Measurements from ENCODE around the gene C16orf92. TPM values are rescaled to one million over a fixed set of nuclear protein-coding genes. Genes with fewer than 3 reads are reported as not detected.

C16orf92 gene
- total RNA-seq, 2 donors from 2014 or later = not detected

- peaks cover 7% of the 10 kb centered on the region for H3K4me1 Mint-ChIP-seq
- no peak overlapping the region for H3K27ac Mint-ChIP-seq
Observed at GRCh38 chr16:29992344-29992967, 30.5 kb upstream of the C16orf92 start.

GRCh38 chr16:29993191-29993902 is 29.7 kb upstream of the C16orf92 start:
- no peak for TF ChIP-seq CTCF (conservative IDR thresholded peaks at IDR 0.05)
- Histone ChIP-seq H3K9ac (ENCODE audit: extremely low read depth, low read length, poor library complexity, severe bottlenecking) (no peak overlapping the region), H3K27ac (ENCODE audit: low read depth, low read length) (no peak overlapping the region), H3K27me3 (ENCODE audit: control insufficient read depth, insufficient read depth, low read length, poor library complexity, severe bottlenecking) (no peaks in the 10 kb centered on the region), H3K36me3 (ENCODE audit: control insufficient read depth, insufficient read depth, low read length) (peaks cover 49% of the 10 kb centered on the region), H3K4me1 (ENCODE audit: control insufficient read depth, insufficient read depth, low read length) (no peaks in the 10 kb centered on the region), H3K9me3 (ENCODE audit: control insufficient read depth, low read length) (no peaks in the 10 kb centered on the region), H3K4me3 (ENCODE audit: low read length) (no peak overlapping the region)
- Mint-ChIP-seq H3K4me3 (no peak overlapping the region), H3K4me1 (peaks cover 7% of the 10 kb centered on the region), H3K36me3 (ENCODE audit: low read depth) (peaks cover 38% of the 10 kb centered on the region), H3K27ac (no peak overlapping the region), H3K9me3 (no peaks in the 10 kb centered on the region), H3K27me3 (ENCODE audit: insufficient read depth) (no peaks in the 10 kb centered on the region)
- 92 to 95% methylated on average over 19 to 25 of the region's 25 CpGs for WGBS, 2 experiments (ENCODE audit: insufficient coverage in 1 of 2, insufficient read length in 1 of 2)
- DNase-seq = no peak

More at GRCh38 chr16:29992344-29992967, 30.5 kb upstream of the C16orf92 start:
- H3K4me3 Mint-ChIP-seq = no peak overlapping the region
- Histone ChIP-seq H3K27me3 (ENCODE audit: control insufficient read depth, insufficient read depth, low read length, poor library complexity, severe bottlenecking) (no peaks in the 10 kb centered on the region), H3K4me3 (ENCODE audit: low read length) (no peak overlapping the region), H3K9me3 (ENCODE audit: control insufficient read depth, low read length) (no peaks in the 10 kb centered on the region), H3K4me1 (ENCODE audit: control insufficient read depth, insufficient read depth, low read length) (no peaks in the 10 kb centered on the region), H3K36me3 (ENCODE audit: control insufficient read depth, insufficient read depth, low read length) (peaks cover 46% of the 10 kb centered on the region), H3K9ac (ENCODE audit: extremely low read depth, low read length, poor library complexity, severe bottlenecking) (no peak overlapping the region), H3K27ac (ENCODE audit: low read depth, low read length) (no peak overlapping the region)
- no peaks in the 10 kb centered on the region for H3K27me3 Mint-ChIP-seq (ENCODE audit: insufficient read depth)
- H3K36me3 Mint-ChIP-seq (ENCODE audit: low read depth) = peaks cover 37% of the 10 kb centered on the region
- 83% methylated on average over 5 to 7 of the region's 7 CpGs for WGBS, 2 experiments (ENCODE audit: insufficient coverage in 1 of 2, insufficient read length in 1 of 2)
- no peak for DNase-seq
- no peak for TF ChIP-seq CTCF (conservative IDR thresholded peaks at IDR 0.05)
- H3K9me3 Mint-ChIP-seq = no peaks in the 10 kb centered on the region

- Histone ChIP-seq H3K9ac (ENCODE audit: extremely low read depth, low read length, poor library complexity, severe bottlenecking) (no peak overlapping the region), H3K4me3 (ENCODE audit: low read length) (no peak overlapping the region), H3K36me3 (ENCODE audit: control insufficient read depth, insufficient read depth, low read length) (peaks cover 42% of the 10 kb centered on the region), H3K27me3 (ENCODE audit: control insufficient read depth, insufficient read depth, low read length, poor library complexity, severe bottlenecking) (no peaks in the 10 kb centered on the region), H3K9me3 (ENCODE audit: control insufficient read depth, low read length) (no peaks in the 10 kb centered on the region), H3K4me1 (ENCODE audit: control insufficient read depth, insufficient read depth, low read length) (no peaks in the 10 kb centered on the region), H3K27ac (ENCODE audit: low read depth, low read length) (no peak overlapping the region)
- DNase-seq = no peak
- Mint-ChIP-seq H3K27ac (no peak overlapping the region), H3K36me3 (ENCODE audit: low read depth) (peaks cover 40% of the 10 kb centered on the region), H3K4me3 (peak overlapping the region; percentile 97), H3K4me1 (peaks cover 7% of the 10 kb centered on the region), H3K9me3 (no peaks in the 10 kb centered on the region), H3K27me3 (ENCODE audit: insufficient read depth) (no peaks in the 10 kb centered on the region)
- TF ChIP-seq CTCF (conservative IDR thresholded peaks at IDR 0.05) = no peak
- WGBS, 2 experiments (ENCODE audit: insufficient coverage in 1 of 2, insufficient read length in 1 of 2) = 94 to 98% methylated on average over 7 to 8 of the region's 9 CpGs
Observed at GRCh38 chr16:29993903-29994599, 28.9 kb upstream of the C16orf92 start.

All from endodermal cell (in vitro differentiated cells).